ENCODE results near the gene TGFBR3. TPM values are rescaled to one million over a fixed set of nuclear protein-coding genes. Genes with fewer than 3 reads are reported as not detected.
"Not testable (repeated sequence)": the region's sequence is repeated elsewhere in the genome, so short reads cannot be mapped to it uniquely, and the experiment has no call there.

The TGFBR3 gene
- total and polyA plus RNA-seq, 9 of the 15 experiments (the other 6 are each of a cell fraction or from before 2014, with no cell fraction given) = 3.6 to 32.4 (median 15.6) TPM

DNA sequence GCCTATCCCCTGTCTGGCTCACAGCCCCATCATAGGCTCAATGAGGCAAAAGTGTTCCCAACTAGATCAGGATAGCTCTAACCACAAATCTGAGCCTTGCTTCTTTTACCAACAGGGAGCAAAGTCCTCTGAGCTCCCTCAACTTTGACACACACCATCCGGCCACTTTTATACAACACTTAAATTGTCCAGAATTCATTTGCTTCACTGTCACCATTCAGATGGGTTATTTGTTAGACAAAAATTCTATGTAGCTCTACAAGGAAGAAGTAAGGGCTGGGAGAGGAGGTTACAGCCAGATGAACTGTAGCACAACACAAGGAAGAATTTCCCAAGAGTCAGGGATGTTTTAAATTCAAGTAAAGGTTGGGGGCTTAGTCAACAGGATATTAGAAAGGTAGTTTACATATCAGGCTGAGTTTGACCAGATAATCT, 50.8 kb downstream of the TGFBR3 start:
- intact Hi-C loops (cut with micrococcal nuclease) = no loop called here
- H3K4me3 ChIP-seq = no peak overlapping the region
- no peak for FAIRE-seq
- no TSS peak for BruUV-seq (replicated peaks)
- no peak overlapping the region for H3K4me2 ChIP-seq (ENCODE audit: insufficient read depth, low read length)
- in situ Hi-C loops (cut with MboI) = no loop called here
- no peak for ATAC-seq
- H3K79me2 ChIP-seq (ENCODE audit: control insufficient read depth, insufficient read depth, low read length) = no peaks in the 10 kb centered on the region; the same call in 2 of the 3 replicates
- ChIA-PET CTCF (ENCODE audit: low intra/inter-chr PET ratio) (no interaction called here), POLR2A (interaction anchor here (1.7 kb wide), 1 partner anchor 11 kb away, joined by 6 read pairs; no protein-coding TSS in a partner anchor)
- H3K9ac ChIP-seq (ENCODE audit: insufficient read depth in 1 of 2, low read depth in 2 of 2, low read length in 2 of 2) = no peak overlapping the region
- no peak for DNase-seq (ENCODE audit: extremely low read depth in 1 of 4, low spot score in 3 of 4)
- no peaks in the 10 kb centered on the region for H3K4me1 ChIP-seq (replicated peaks in 1 of 2; ENCODE audit: control insufficient read depth in 2 of 2, insufficient read depth in 2 of 2, low read length in 2 of 2)
- H4K20me1 ChIP-seq (replicated peaks; ENCODE audit: control insufficient read depth, insufficient read depth, low read length) = peaks cover 5% of the 10 kb centered on the region
- TF ChIP-seq XRCC4 (IDR thresholded peaks at IDR 0.05; ENCODE audit: extremely low read depth, insufficient read depth, insufficient read length) (no peak), RBM25 (IDR thresholded peaks at IDR 0.05; ENCODE audit: low read depth, low read length, severe bottlenecking) (no peak)
- TF ChIP-seq, protein P1, sequence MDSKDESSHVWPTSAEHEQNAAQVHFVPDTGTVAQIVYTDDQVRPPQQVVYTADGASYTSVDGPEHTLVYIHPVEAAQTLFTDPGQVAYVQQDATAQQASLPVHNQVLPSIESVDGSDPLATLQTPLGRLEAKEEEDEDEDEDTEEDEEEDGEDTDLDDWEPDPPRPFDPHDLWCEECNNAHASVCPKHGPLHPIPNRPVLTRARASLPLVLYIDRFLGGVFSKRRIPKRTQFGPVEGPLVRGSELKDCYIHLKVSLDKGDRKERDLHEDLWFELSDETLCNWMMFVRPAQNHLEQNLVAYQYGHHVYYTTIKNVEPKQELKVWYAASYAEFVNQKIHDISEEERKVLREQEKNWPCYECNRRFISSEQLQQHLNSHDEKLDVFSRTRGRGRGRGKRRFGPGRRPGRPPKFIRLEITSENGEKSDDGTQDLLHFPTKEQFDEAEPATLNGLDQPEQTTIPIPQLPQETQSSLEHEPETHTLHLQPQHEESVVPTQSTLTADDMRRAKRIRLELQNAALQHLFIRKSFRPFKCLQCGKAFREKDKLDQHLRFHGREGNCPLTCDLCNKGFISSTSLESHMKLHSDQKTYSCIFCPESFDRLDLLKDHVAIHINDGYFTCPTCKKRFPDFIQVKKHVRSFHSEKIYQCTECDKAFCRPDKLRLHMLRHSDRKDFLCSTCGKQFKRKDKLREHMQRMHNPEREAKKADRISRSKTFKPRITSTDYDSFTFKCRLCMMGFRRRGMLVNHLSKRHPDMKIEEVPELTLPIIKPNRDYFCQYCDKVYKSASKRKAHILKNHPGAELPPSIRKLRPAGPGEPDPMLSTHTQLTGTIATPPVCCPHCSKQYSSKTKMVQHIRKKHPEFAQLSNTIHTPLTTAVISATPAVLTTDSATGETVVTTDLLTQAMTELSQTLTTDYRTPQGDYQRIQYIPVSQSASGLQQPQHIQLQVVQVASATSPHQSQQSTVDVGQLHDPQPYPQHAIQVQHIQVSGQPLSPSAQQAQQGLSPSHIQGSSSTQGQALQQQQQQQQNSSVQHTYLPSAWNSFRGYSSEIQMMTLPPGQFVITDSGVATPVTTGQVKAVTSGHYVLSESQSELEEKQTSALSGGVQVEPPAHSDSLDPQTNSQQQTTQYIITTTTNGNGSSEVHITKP (IDR thresholded peaks at IDR 0.05; ENCODE audit: partially characterized antibody) = peak; percentile 65
- H3K27ac ChIP-seq (ENCODE audit: extremely low read depth, low read depth, low read length) = no peak overlapping the region
- no peaks in the 10 kb centered on the region for H3K27me3 ChIP-seq (ENCODE audit: control insufficient read depth in 2 of 2, insufficient read depth in 2 of 2, low read length in 2 of 2)
- H3K36me3 ChIP-seq (ENCODE audit: control insufficient read depth, insufficient read depth, low read length) = no peaks in the 10 kb centered on the region
- no peaks in the 10 kb centered on the region for H3K9me1 ChIP-seq (ENCODE audit: control insufficient read depth, insufficient read depth, low read length)
- no peak overlapping the region for H2AFZ ChIP-seq (ENCODE audit: low read depth, low read length)
- WGBS (ENCODE audit: insufficient coverage, low coverage, missing lambda C conversion rate) = 64% methylated on average over 1 of the region's 1 CpG
- H3K9me3 ChIP-seq (replicated peaks; ENCODE audit: control insufficient read depth, insufficient read depth, low read depth, low read length) = no peaks in the 10 kb centered on the region

- H3K4me3 ChIP-seq; BruUV-seq (replicated peaks); H3K36me3 ChIP-seq (ENCODE audit: control insufficient read depth, insufficient read depth, low read length); H3K9ac ChIP-seq (ENCODE audit: insufficient read depth in 1 of 2, low read depth in 2 of 2, low read length in 2 of 2); ATAC-seq; H3K79me2 ChIP-seq (ENCODE audit: control insufficient read depth, insufficient read depth, low read length); H3K9me3 ChIP-seq (replicated peaks; ENCODE audit: control insufficient read depth, insufficient read depth, low read depth, low read length); H3K4me1 ChIP-seq (replicated peaks in 1 of 2; ENCODE audit: control insufficient read depth in 2 of 2, insufficient read depth in 2 of 2, low read length in 2 of 2); intact Hi-C loops (cut with micrococcal nuclease); FAIRE-seq; H3K27ac ChIP-seq (ENCODE audit: extremely low read depth, low read depth, low read length); H3K4me2 ChIP-seq (ENCODE audit: insufficient read depth, low read length); H3K9me1 ChIP-seq (ENCODE audit: control insufficient read depth, insufficient read depth, low read length); H4K20me1 ChIP-seq (replicated peaks; ENCODE audit: control insufficient read depth, insufficient read depth, low read length); in situ Hi-C loops (cut with MboI); H2AFZ ChIP-seq (ENCODE audit: low read depth, low read length); DNase-seq (ENCODE audit: extremely low read depth in 1 of 4, low spot score in 3 of 4); CTCF ChIA-PET (ENCODE audit: low intra/inter-chr PET ratio); H3K27me3 ChIP-seq (ENCODE audit: control insufficient read depth in 2 of 2, insufficient read depth in 2 of 2, low read length in 2 of 2): not testable (repeated sequence)
- POLR2A ChIA-PET = interaction anchor here (1.7 kb wide), 1 partner anchor 12 kb away, joined by 6 read pairs; no protein-coding TSS in a partner anchor
- 88% methylated on average over 7 of the region's 7 CpGs for WGBS (ENCODE audit: insufficient coverage, low coverage, missing lambda C conversion rate)
Observed at GRCh38 chr1:91834549-91834948, 51.4 kb downstream of the TGFBR3 start.
